PC-9 (cell line): ENCODE data around the gene ADAMTS20.

Source experiments
- EZH2 ChIP-seq: fragments of 200-600 bp; sonication (generic); IDR thresholded peaks from 2 replicates; pipeline ENCODE4 v1.8.0; 2017; ENCODE audit warnings: antibody characterized with exemption, low read depth
- TF ChIP-seq, protein P1 (sequence below): fragments of 200-600 bp; sonication (generic); conservative IDR thresholded peaks from 2 replicates; pipeline ENCODE4 v1.6.1; 2017; ENCODE audit warnings: mixed run types, antibody characterized with exemption, mild to moderate bottlenecking, moderate library complexity

DNA sequence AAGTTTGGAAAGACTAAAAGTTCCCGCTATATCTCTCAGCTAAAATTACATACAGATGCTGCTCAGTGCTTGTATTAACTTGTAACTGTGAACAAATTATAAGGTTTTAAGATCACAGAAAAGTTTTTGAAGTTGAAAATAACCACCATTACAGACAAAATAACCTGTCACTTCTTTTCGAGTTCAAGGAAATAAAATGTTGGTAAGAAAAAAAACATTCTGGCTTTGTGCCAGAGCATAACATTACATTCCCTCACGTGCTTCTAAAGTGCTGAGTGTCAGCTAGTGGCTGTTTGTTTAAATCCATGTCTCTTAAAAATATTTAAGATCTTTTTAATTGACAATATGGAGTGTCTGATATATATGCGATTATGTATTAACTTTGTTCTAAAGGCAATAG lies 27.2 kb upstream of the ADAMTS20 start:
- TF ChIP-seq, protein P1, sequence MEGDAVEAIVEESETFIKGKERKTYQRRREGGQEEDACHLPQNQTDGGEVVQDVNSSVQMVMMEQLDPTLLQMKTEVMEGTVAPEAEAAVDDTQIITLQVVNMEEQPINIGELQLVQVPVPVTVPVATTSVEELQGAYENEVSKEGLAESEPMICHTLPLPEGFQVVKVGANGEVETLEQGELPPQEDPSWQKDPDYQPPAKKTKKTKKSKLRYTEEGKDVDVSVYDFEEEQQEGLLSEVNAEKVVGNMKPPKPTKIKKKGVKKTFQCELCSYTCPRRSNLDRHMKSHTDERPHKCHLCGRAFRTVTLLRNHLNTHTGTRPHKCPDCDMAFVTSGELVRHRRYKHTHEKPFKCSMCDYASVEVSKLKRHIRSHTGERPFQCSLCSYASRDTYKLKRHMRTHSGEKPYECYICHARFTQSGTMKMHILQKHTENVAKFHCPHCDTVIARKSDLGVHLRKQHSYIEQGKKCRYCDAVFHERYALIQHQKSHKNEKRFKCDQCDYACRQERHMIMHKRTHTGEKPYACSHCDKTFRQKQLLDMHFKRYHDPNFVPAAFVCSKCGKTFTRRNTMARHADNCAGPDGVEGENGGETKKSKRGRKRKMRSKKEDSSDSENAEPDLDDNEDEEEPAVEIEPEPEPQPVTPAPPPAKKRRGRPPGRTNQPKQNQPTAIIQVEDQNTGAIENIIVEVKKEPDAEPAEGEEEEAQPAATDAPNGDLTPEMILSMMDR, result no peak
- no peak for TF ChIP-seq EZH2
